Measurements from ENCODE around the gene AMPH. TPM values are rescaled to one million over a fixed set of nuclear protein-coding genes. Genes with fewer than 3 reads are reported as not detected.

Gene AMPH
- total RNA-seq, 1 experiment from 2014 or later: not detected

DNA sequence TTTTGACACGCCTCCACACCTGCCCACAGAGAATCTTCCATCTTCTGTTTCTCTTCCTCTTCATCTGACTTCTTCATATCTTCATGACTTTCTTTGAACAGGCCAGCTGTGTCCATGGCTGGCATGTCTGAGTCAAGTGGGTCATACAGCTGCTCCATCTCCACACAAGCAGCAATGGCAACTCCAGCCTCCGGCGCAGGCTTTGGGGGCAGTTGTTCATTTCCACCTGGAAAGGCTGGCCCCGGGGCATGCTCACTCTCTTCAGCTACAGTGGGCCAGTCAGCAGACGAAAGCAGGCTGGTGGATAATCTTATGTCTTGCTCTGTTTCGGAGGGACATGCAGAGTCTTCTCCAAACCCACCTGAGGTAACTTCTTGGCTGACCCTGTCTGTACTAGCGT is 202.1 kb downstream of the AMPH start:
- intact Hi-C loops (cut with micrococcal nuclease): no loop called here
- Histone ChIP-seq H3K9me3 (ENCODE audit: control insufficient read depth in 1 of 2, insufficient read depth in 1 of 2, low read depth in 1 of 2, low read length in 2 of 2) (no peaks in the 10 kb centered on the region), H2AFZ (ENCODE audit: low read depth, low read length, poor library complexity, severe bottlenecking) (no peak overlapping the region), H3K4me1 (ENCODE audit: control insufficient read depth in 1 of 2, insufficient read depth in 2 of 2, low read length in 2 of 2) (no peaks in the 10 kb centered on the region), H3K36me3 (ENCODE audit: control insufficient read depth in 1 of 2, insufficient read depth in 2 of 2, low read length in 2 of 2) (no peaks in the 10 kb centered on the region), H3K27me3 (ENCODE audit: insufficient read depth, low read length) (peaks cover 39% of the 10 kb centered on the region), H3K9ac (ENCODE audit: low read length) (no peak overlapping the region), H4K20me1 (ENCODE audit: insufficient read depth) (no peaks in the 10 kb centered on the region), H3K4me2 (ENCODE audit: low read length) (no peak overlapping the region), H3K4me3 (replicated peaks in 1 of 2; ENCODE audit: low read depth in 1 of 2, low read length in 2 of 2) (no peak overlapping the region), H3K79me2 (ENCODE audit: insufficient read depth, low read length) (no peaks in the 10 kb centered on the region), H3K27ac (ENCODE audit: low read depth, low read length) (no peak overlapping the region), H3K9me2 (ENCODE audit: insufficient read depth) (no peaks in the 10 kb centered on the region)
- POLR2A ChIA-PET: no interaction called here
- DNase-seq (ENCODE audit: low read depth, low spot score) (no peak), ATAC-seq (no peak)
- no TSS peak for BruUV-seq (replicated peaks)
- no peak for TF ChIP-seq EZH2phosphoT487 (IDR thresholded peaks at IDR 0.05; ENCODE audit: borderline replicate concordance)
- no peak for TF ChIP-seq ZNF274 (IDR thresholded peaks at IDR 0.05; ENCODE audit: low read depth, low read length)
- no peak for TF ChIP-seq ELF1 (IDR thresholded peaks at IDR 0.05; ENCODE audit: borderline replicate concordance, low read depth)
- TF ChIP-seq SIN3A (IDR thresholded peaks at IDR 0.05; ENCODE audit: low read depth): no peak
- TF ChIP-seq, protein P1, sequence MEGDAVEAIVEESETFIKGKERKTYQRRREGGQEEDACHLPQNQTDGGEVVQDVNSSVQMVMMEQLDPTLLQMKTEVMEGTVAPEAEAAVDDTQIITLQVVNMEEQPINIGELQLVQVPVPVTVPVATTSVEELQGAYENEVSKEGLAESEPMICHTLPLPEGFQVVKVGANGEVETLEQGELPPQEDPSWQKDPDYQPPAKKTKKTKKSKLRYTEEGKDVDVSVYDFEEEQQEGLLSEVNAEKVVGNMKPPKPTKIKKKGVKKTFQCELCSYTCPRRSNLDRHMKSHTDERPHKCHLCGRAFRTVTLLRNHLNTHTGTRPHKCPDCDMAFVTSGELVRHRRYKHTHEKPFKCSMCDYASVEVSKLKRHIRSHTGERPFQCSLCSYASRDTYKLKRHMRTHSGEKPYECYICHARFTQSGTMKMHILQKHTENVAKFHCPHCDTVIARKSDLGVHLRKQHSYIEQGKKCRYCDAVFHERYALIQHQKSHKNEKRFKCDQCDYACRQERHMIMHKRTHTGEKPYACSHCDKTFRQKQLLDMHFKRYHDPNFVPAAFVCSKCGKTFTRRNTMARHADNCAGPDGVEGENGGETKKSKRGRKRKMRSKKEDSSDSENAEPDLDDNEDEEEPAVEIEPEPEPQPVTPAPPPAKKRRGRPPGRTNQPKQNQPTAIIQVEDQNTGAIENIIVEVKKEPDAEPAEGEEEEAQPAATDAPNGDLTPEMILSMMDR (IDR thresholded peaks at IDR 0.05 in 2 of 3, conservative IDR thresholded peaks at IDR 0.05 in 1 of 3; ENCODE audit: borderline replicate concordance in 1 of 3, insufficient read depth in 1 of 3, low read depth in 2 of 3, low read length in 2 of 3): no peak
- no peak for TF ChIP-seq ZFX (IDR thresholded peaks at IDR 0.05)
- no peak for TF ChIP-seq ATF3 (IDR thresholded peaks at IDR 0.05)
- no peak for TF ChIP-seq SP1 (IDR thresholded peaks at IDR 0.05; ENCODE audit: low read depth)
- TF ChIP-seq POLR2A (IDR thresholded peaks at IDR 0.05; ENCODE audit: borderline replicate concordance, extremely low read depth, insufficient read depth, insufficient read length): no peak
- TF ChIP-seq POLR2AphosphoS5 (IDR thresholded peaks at IDR 0.05; ENCODE audit: low read depth, low read length): no peak
- no peak for TF ChIP-seq JUND (IDR thresholded peaks at IDR 0.05)
- no peak for TF ChIP-seq RAD21 (IDR thresholded peaks at IDR 0.05; ENCODE audit: low read depth)
- TF ChIP-seq EGR1 (IDR thresholded peaks at IDR 0.05; ENCODE audit: low read depth): no peak
- TF ChIP-seq SRF (IDR thresholded peaks at IDR 0.05; ENCODE audit: low read depth): no peak
- CTCF ChIA-PET: no interaction called here
- RAD21 ChIA-PET (ENCODE audit: low non-redundant PET in 1 of 2, low total read pairs in 2 of 2, uncharacterized antibody in 2 of 2, unreplicated experiment in 2 of 2): no interaction called here

Data from HCT116 (cell line).